Hepatocyte (in vitro differentiated cells): ENCODE data around the gene ROBO1.

Experiments
- EZH2 ChIP-seq: fragments of 200-600 bp; sonication (generic); IDR thresholded peaks from 2 replicates; pipeline ENCODE4 v1.6.1; 2016; ENCODE audit warnings: antibody characterized with exemption, mild to moderate bottlenecking, borderline replicate concordance
- TF ChIP-seq, protein P1 (sequence below): fragments of 200-600 bp; sonication (generic); IDR thresholded peaks from 2 replicates; pipeline ENCODE4 v1.5.1; 2016; ENCODE audit warnings: antibody characterized with exemption, mild to moderate bottlenecking; ENCODE audit not compliant: poor library complexity

DNA sequence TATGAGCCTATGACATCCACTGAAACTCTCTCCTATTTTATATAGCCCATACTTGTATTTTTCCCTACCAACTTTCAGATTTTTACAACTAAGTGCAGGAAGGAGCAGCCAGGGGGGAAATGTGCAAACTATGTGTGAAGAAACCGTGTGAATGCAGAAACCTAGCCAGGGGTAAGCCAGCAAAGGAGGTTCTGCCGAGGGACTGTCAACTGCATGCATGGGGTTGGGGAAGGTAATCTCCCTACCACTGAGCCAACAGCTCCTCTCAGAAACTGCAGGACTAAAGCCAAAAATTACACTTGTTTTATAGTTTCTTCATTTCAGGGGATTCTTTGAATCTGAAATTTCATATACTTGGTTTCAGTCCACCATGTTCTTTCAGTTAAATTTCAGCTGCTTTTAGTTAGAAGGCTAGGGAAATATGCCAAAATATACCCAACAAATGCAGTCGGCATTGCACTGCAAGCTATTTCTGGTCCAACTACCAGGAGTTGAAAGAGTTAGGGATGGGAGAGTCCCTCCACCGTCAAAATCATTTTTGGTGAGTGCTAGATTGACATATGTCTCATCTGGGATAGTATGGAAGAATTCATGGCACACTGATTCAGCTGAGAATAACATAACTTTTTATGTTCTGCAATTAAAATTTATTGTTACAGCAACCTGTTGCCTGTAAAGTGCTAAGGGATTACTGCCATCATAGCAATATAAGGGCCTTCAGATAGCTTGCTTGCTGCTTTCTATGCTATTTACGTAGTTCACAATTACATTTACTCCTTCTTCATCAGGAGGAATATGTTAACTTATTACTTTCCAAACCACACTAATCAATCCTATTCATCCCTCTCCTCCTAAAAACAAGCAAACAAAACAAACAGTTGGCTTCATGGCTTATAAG lies 904.2 kb downstream of the ROBO1 start:
- TF ChIP-seq, protein P1, sequence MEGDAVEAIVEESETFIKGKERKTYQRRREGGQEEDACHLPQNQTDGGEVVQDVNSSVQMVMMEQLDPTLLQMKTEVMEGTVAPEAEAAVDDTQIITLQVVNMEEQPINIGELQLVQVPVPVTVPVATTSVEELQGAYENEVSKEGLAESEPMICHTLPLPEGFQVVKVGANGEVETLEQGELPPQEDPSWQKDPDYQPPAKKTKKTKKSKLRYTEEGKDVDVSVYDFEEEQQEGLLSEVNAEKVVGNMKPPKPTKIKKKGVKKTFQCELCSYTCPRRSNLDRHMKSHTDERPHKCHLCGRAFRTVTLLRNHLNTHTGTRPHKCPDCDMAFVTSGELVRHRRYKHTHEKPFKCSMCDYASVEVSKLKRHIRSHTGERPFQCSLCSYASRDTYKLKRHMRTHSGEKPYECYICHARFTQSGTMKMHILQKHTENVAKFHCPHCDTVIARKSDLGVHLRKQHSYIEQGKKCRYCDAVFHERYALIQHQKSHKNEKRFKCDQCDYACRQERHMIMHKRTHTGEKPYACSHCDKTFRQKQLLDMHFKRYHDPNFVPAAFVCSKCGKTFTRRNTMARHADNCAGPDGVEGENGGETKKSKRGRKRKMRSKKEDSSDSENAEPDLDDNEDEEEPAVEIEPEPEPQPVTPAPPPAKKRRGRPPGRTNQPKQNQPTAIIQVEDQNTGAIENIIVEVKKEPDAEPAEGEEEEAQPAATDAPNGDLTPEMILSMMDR, result no peak
- TF ChIP-seq EZH2, result no peak
